ENCODE data around the gene MAN2C1.
"Not testable (repeated sequence)": the region's sequence is repeated elsewhere in the genome, so short reads cannot be mapped to it uniquely, and the experiment has no call there.

MAN2C1 gene

GRCh38 chr15:75360856-75361255 lies 7.6 kb downstream of the MAN2C1 start:
- no peak for DNase-seq

GRCh38 chr15:75360391-75360790 lies 8.0 kb downstream of the MAN2C1 start:
- DNase-seq, result no peak

- no peak for DNase-seq
Observed at GRCh38 chr15:75359537-75360250, 8.7 kb downstream of the MAN2C1 start.

- DNase-seq, result no peak
Observed at GRCh38 chr15:75358771-75359536, 9.5 kb downstream of the MAN2C1 start.

GRCh38 chr15:75357976-75358673 lies 10.3 kb downstream of the MAN2C1 start:
- no peak for DNase-seq

- no peak for DNase-seq
Observed at GRCh38 chr15:75356517-75356916, 11.9 kb downstream of the MAN2C1 start.

- no peak for DNase-seq
Observed at GRCh38 chr15:75356006-75356405, 12.4 kb downstream of the MAN2C1 start.

- DNase-seq, result no peak
Observed at GRCh38 chr15:75355369-75355768, 13.0 kb downstream of the MAN2C1 start.

- no peak for DNase-seq
Observed at GRCh38 chr15:75354454-75354853, 14.0 kb downstream of the MAN2C1 start.

GRCh38 chr15:75353604-75354003 lies 14.8 kb downstream of the MAN2C1 start:
- DNase-seq, result no peak

- no peak for DNase-seq
Observed at GRCh38 chr15:75352186-75353080, 16.0 kb downstream of the MAN2C1 start.

- peak; percentile 7 for DNase-seq
Observed at GRCh38 chr15:75350601-75351361, 17.6 kb downstream of the MAN2C1 start.

GRCh38 chr15:75349851-75350588 lies 18.4 kb downstream of the MAN2C1 start:
- peak; percentile 91 for DNase-seq

GRCh38 chr15:75349351-75349669 lies 19.1 kb downstream of the MAN2C1 start:
- DNase-seq, result not testable (repeated sequence)

GRCh38 chr15:75348562-75349350 lies 19.7 kb downstream of the MAN2C1 start:
- DNase-seq, result no peak

- no peak for DNase-seq
Observed at GRCh38 chr15:75348034-75348561, 20.3 kb downstream of the MAN2C1 start.

- DNase-seq, result no peak
Observed at GRCh38 chr15:75347222-75348033, 21.0 kb downstream of the MAN2C1 start.

- DNase-seq, result no peak
Observed at GRCh38 chr15:75346796-75347221, 21.6 kb downstream of the MAN2C1 start, which contains the start of gene NEIL1. Gene NEIL1, plus strand, starts transcription at chr15:75347039. Its CDS starts 1,867 bp downstream, at chr15:75348906.

- DNase-seq, result not testable (repeated sequence)
Observed at GRCh38 chr15:75343953-75344352, 24.5 kb downstream of the MAN2C1 start.
